Liver (tissue), 3 donors: ENCODE results near the gene SEMA3G.

Experiments
- CTCF ChIP-seq: fragments of 150-350 bp; IDR thresholded peaks from 2 replicates; pipeline ENCODE4 v1.5.1; 2017; ENCODE audit warnings: improper control_type of control experiment, low read depth, low read length; ENCODE audit not compliant: missing input control
- EGR1 ChIP-seq, 2 donors: IDR thresholded peaks; 2 replicates each; pipeline ENCODE4 v1.6.1; 2016 to 2018; ENCODE audit warnings: antibody characterized with exemption in 2 of 2, low read depth in 2 of 2
- GABPA ChIP-seq, 2 donors: IDR thresholded peaks in 1 of 2; conservative IDR thresholded peaks in 1 of 2; 2 replicates each; pipeline ENCODE4 v1.6.1; 2016; ENCODE audit warnings: antibody characterized with exemption in 2 of 2, mild to moderate bottlenecking in 1 of 2, moderate library complexity in 1 of 2
- HNF4A ChIP-seq, 2 donors: conservative IDR thresholded peaks; 2 replicates each; pipeline ENCODE4 v1.6.1; 2016; ENCODE audit warnings: antibody characterized with exemption in 2 of 2, mild to moderate bottlenecking in 2 of 2
- HNF4G ChIP-seq: IDR thresholded peaks from 2 replicates; pipeline ENCODE4 v1.6.1; 2016; ENCODE audit warnings: antibody characterized with exemption
- JUND ChIP-seq, 2 donors: IDR thresholded peaks; 2 replicates each; pipeline ENCODE4 v1.6.1; 2016; ENCODE audit warnings: antibody characterized with exemption in 2 of 2
- RAD21 ChIP-seq, 2 donors: IDR thresholded peaks; 2 replicates each; pipeline ENCODE4 v1.6.1; 2016; ENCODE audit warnings: antibody characterized with exemption in 2 of 2, mild to moderate bottlenecking in 2 of 2
- SP1 ChIP-seq: IDR thresholded peaks from 2 replicates; pipeline ENCODE4 v1.6.1; 2018; ENCODE audit warnings: antibody characterized with exemption, mild to moderate bottlenecking
- TAF1 ChIP-seq: conservative IDR thresholded peaks from 2 replicates; pipeline ENCODE4 v1.6.1; 2016; ENCODE audit warnings: antibody characterized with exemption, mild to moderate bottlenecking
- YY1 ChIP-seq: IDR thresholded peaks from 2 replicates; pipeline ENCODE4 v1.6.1; 2016; ENCODE audit warnings: antibody characterized with exemption, mild to moderate bottlenecking
- TF ChIP-seq, protein P1 (sequence below): IDR thresholded peaks from 2 replicates; pipeline ENCODE4 v1.6.1; 2016; ENCODE audit warnings: antibody characterized with exemption, mild to moderate bottlenecking
- TF ChIP-seq, protein P2 (sequence below): IDR thresholded peaks from 2 replicates; pipeline ENCODE4 v1.6.1; 2016; ENCODE audit warnings: antibody characterized with exemption
- TF ChIP-seq, protein P3 (sequence below): IDR thresholded peaks from 2 replicates; pipeline ENCODE4 v1.6.1; 2016; ENCODE audit warnings: antibody characterized with exemption
- TF ChIP-seq, protein P4 (sequence below): IDR thresholded peaks from 2 replicates; pipeline ENCODE4 v1.6.1; 2016; ENCODE audit warnings: antibody characterized with exemption
- donor health status: healthy.
- donor health status: healthy.

GRCh38 chr3:52433328-52433995 is 11.4 kb downstream of the SEMA3G start:
- TF ChIP-seq SP1: no peak
- no peak for TF ChIP-seq CTCF
- no peak for TF ChIP-seq YY1
- TF ChIP-seq EGR1 (IDR thresholded peaks at IDR 0.05; ENCODE audit: low read depth in 2 of 2): no peak
- no peak for TF ChIP-seq HNF4G
- TF ChIP-seq GABPA (IDR thresholded peaks at IDR 0.05 in 1 of 2, conservative IDR thresholded peaks at IDR 0.05 in 1 of 2): no peak
- no peak for TF ChIP-seq JUND (IDR thresholded peaks at IDR 0.05)
- no peak for TF ChIP-seq TAF1
- TF ChIP-seq, protein P1, sequence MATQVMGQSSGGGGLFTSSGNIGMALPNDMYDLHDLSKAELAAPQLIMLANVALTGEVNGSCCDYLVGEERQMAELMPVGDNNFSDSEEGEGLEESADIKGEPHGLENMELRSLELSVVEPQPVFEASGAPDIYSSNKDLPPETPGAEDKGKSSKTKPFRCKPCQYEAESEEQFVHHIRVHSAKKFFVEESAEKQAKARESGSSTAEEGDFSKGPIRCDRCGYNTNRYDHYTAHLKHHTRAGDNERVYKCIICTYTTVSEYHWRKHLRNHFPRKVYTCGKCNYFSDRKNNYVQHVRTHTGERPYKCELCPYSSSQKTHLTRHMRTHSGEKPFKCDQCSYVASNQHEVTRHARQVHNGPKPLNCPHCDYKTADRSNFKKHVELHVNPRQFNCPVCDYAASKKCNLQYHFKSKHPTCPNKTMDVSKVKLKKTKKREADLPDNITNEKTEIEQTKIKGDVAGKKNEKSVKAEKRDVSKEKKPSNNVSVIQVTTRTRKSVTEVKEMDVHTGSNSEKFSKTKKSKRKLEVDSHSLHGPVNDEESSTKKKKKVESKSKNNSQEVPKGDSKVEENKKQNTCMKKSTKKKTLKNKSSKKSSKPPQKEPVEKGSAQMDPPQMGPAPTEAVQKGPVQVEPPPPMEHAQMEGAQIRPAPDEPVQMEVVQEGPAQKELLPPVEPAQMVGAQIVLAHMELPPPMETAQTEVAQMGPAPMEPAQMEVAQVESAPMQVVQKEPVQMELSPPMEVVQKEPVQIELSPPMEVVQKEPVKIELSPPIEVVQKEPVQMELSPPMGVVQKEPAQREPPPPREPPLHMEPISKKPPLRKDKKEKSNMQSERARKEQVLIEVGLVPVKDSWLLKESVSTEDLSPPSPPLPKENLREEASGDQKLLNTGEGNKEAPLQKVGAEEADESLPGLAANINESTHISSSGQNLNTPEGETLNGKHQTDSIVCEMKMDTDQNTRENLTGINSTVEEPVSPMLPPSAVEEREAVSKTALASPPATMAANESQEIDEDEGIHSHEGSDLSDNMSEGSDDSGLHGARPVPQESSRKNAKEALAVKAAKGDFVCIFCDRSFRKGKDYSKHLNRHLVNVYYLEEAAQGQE: no peak
- TF ChIP-seq, protein P2, sequence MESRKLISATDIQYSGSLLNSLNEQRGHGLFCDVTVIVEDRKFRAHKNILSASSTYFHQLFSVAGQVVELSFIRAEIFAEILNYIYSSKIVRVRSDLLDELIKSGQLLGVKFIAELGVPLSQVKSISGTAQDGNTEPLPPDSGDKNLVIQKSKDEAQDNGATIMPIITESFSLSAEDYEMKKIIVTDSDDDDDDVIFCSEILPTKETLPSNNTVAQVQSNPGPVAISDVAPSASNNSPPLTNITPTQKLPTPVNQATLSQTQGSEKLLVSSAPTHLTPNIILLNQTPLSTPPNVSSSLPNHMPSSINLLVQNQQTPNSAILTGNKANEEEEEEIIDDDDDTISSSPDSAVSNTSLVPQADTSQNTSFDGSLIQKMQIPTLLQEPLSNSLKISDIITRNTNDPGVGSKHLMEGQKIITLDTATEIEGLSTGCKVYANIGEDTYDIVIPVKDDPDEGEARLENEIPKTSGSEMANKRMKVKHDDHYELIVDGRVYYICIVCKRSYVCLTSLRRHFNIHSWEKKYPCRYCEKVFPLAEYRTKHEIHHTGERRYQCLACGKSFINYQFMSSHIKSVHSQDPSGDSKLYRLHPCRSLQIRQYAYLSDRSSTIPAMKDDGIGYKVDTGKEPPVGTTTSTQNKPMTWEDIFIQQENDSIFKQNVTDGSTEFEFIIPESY: no peak
- no peak for TF ChIP-seq RAD21 (IDR thresholded peaks at IDR 0.05)
- TF ChIP-seq, protein P3, sequence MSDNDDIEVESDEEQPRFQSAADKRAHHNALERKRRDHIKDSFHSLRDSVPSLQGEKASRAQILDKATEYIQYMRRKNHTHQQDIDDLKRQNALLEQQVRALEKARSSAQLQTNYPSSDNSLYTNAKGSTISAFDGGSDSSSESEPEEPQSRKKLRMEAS: no peak
- TF ChIP-seq HNF4A (conservative IDR thresholded peaks at IDR 0.05): no peak
- TF ChIP-seq, protein P4, sequence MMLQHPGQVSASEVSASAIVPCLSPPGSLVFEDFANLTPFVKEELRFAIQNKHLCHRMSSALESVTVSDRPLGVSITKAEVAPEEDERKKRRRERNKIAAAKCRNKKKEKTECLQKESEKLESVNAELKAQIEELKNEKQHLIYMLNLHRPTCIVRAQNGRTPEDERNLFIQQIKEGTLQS: no peak
